CD4-positive, alpha-beta T cell treated with Interleukin-4 for 1 hour (primary cell): ENCODE data around the gene ACMSD.
"Not testable (repeated sequence)": the region's sequence is repeated elsewhere in the genome, so short reads cannot be mapped to it uniquely, and the experiment has no call there.

Experiments
- DNase-seq, 2 donors: peaks; one replicate each; pipeline ENCODE4 v3.0.0-alpha.2; 2020 to 2022

Gene ACMSD

DNA sequence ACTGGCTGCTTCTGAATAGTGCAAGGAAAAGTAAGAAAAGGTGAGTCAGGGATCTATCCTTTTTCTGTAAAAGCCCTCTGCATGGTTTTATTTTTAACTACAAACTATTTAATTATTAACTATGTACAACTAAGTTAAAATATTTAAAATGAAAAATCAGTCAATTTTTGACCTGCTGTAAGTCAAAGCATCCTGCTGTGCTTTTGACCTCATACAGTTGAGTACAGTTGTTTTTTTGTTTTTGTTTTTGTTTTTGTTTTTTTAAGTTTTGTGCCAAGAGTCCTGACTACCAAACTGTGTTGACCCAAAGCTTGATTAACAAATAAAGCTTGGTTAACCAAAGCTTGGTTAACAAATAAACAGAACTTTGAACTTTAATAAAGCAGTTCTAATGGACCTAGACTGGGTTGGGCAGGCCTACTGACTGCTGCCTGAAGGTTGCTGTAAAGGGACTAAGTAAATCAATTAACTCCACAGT lies at the start of gene ACMSD:
Gene ACMSD (plus strand): TSS at position 474 of the 478 bp plus-strand sequence. CDS start 67 bp downstream, outside the sequence.
- no peak for DNase-seq

DNA sequence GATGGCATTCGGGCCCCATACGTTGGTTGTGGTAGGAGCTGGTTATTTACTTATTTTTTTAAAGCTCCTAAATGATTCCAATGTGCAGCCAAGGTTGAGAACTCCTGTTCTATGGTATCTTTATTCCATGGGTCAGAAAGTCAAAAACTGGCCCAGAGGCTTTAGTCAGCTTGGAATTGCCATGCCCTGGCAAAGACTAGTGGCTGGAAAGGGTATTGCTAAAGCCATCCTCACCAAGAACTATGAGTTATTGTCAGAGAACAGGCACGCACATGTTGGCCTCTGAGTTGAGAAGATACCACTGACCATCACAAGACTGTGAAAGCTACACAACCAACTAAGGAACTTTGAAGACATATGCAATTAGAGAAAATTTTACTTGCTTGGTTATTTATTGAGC lies 47.9 kb upstream of the ACMSD start:
- DNase-seq: no peak

GRCh38 chr2:134791616-134792015 lies 46.8 kb upstream of the ACMSD start:
- DNase-seq: no peak

- no peak for DNase-seq
Measured at GRCh38 chr2:134792186-134792585, 46.2 kb upstream of the ACMSD start.

GRCh38 chr2:134795765-134796164 lies 42.7 kb upstream of the ACMSD start:
- DNase-seq: no peak

- no peak for DNase-seq
Measured at GRCh38 chr2:134796373-134796772, 42.0 kb upstream of the ACMSD start.

DNA sequence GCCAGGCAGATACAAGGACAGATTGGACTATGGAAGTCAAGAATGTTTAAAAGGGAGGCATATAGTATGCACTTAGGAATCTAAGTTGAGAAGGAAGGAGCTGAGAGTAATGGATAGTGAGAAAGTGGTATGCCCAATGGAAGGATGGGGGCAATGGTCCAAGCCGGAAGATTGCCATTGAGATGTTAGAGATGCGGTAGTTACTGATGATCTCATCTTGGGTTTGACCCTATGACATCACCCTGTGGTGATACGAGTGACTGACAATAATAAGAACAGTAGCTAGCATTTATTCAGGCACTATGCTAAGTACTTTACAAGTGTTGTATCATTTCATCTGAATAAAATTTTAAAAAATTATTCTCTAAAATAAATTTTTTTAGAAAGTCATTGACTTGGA lies 38.5 kb upstream of the ACMSD start:
- DNase-seq: no peak

GRCh38 chr2:134800341-134800740 lies 38.1 kb upstream of the ACMSD start:
- DNase-seq: no peak

- DNase-seq: not testable (repeated sequence)
Measured at GRCh38 chr2:134803609-134804405, 34.6 kb upstream of the ACMSD start.

- DNase-seq: no peak
Measured at GRCh38 chr2:134815741-134816140, 22.7 kb upstream of the ACMSD start.

DNA sequence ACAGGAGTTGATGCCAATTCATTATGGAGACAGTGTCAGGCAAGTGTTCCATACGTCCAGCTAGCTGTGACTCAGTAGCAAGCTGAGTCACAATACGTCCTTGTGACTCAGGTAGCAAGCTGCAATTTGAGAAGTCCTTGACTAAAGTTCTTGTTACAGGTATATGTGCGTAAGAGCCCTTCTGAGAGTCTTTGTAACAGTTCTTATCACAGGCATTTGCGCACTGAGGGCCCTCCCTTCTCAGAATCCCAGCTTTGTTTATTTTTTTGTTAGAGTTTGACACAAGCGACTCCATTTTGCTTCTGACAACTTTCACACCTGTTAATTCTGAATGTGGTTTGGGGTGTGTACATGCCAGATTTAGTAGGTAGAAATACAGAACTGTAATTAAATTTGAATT lies 20.1 kb upstream of the ACMSD start:
- DNase-seq: no peak

DNA sequence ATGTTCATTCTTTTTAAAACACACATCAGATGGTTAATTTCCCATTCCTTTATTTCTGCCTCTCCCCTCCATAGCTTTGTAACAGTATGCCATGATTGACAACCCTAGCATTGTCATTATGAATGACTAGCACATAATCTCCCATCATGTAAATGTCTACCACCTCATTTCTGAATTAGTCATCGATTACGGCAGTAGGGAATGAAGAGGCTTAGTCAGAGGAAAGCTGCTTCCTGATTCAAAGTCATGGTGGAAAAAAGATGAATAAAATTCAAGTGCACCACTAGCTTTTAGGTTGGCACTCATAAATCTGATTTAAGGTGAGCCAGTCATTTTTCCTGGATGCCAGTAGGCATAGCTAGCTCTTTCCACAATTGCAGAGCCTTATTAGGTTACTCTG lies 19.1 kb upstream of the ACMSD start:
- DNase-seq: no peak

- no peak for DNase-seq
Measured at GRCh38 chr2:134823431-134823830, 15.0 kb upstream of the ACMSD start.

- no peak for DNase-seq
Measured at GRCh38 chr2:134823832-134824231, 14.6 kb upstream of the ACMSD start.

DNA sequence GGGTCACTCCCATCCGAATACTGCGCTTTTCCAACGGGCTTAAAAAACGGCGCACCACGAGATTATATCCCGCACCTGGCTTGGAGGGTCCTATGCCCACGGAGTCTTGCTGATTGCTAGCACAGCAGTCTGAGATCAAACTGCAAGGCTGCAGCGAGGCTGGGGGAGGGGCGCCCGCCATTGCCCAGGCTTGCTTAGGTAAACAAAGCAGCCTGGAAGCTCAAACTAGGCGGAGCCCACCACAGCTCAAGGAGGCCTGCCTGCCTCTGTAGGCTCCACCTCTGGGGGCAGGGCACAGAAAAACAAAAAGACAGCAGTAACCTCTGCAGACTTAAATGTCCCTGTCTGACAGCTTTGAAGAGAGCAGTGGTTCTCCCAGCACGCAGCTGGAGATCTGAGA lies 12.7 kb upstream of the ACMSD start:
- DNase-seq: not testable (repeated sequence)

- no peak for DNase-seq
Measured at GRCh38 chr2:134835471-134835870, 2.9 kb upstream of the ACMSD start.

GRCh38 chr2:134836986-134837385 lies 1.4 kb upstream of the ACMSD start:
- DNase-seq: no peak

GRCh38 chr2:134839649-134840048 lies 1.2 kb downstream of the ACMSD start:
- no peak for DNase-seq

GRCh38 chr2:134842930-134843490 lies 4.6 kb downstream of the ACMSD start:
- no peak for DNase-seq

DNA sequence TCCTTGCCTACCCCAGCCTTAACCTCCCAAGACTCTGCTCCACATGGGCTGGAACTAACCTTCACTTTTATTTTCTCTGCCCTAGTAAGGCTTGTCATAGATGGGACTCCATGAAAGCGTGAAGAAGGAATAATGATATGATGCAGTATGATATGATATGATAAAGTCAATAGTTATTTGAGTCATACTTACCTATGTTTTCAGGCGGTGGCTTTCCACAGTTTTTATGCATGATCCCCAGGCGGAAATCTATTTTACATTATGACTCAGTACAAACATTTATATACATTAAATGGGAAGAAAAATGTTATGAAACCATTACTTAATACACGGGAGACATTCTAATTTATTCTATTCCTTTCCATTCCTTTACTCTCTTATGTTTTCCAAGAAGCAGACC lies 5.6 kb downstream of the ACMSD start:
- DNase-seq: no peak

- no peak for DNase-seq
Measured at GRCh38 chr2:134845028-134845427, 6.6 kb downstream of the ACMSD start.

DNA sequence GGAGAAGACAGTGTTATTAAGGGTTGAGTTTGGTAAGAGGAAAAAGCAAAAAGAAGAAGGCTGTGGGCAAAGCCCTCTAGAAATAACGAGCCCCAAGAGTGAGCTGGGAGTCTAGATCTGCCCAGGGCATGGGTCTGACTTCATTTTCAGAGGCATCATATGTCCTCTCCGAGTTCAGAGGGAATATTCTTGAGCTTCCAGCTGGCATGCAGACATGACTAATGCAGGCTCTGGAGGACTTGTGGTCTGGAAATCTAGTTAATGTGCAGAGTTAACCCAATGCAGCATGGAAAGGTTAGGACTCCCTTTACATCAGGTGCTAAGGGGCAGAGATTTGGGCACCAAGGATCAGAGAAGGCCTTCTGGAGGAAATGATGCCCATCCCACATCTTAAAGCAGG lies 7.3 kb downstream of the ACMSD start:
- no peak for DNase-seq

DNA sequence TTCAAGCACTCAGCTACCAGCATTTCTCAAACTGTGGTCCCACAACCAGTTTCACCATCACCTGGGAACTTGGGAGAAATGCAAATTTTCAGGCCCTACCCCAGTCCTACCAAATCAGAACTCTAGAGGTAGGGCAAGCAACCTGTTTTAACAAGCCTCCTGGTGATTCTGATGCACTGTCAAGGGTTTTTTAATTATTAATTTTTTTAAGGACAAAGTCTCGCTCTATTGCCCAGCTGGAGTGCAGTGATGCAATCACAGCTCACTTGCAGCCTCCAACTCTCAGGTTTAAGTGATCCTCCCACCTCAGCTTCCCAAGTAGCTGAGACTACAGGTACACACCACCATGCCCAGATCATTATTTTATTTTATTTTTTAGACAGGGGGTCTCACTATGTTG lies 7.8 kb downstream of the ACMSD start:
- no peak for DNase-seq

DNA sequence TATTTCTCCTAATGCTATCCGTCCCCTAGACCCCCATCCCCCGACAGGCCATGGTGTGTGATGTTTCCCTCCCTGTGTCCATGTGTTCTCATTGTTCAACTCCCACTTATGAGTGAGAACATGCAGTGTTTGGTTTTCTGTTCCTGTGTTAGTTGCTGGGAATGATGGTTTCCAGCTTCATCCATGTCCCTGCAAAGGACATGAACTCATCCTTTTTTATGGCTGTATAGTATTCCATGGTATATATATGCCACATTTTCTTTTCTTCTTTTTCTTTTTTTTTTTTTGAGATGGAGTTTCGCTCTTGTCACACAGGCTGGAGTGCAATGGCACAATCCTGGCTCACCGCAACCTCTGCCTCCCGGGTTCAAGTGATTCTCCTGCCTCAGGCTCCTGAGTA lies 9.2 kb downstream of the ACMSD start:
- not testable (repeated sequence) for DNase-seq

GRCh38 chr2:134852518-134852917 lies 14.1 kb downstream of the ACMSD start:
- DNase-seq: no peak
